ENCODE results near the gene TUBB4B. TPM values are rescaled to one million over a fixed set of nuclear protein-coding genes. Genes with fewer than 3 reads are reported as not detected.
A peak's percentile ranks its signal among the peaks of the same experiment; 100 is the strongest.

The TUBB4B gene
- total and polyA plus RNA-seq, 2 of the 4 experiments (the other 2 are of a cell fraction) = 237 to 529 TPM

GRCh38 chr9:137220317-137221094 lies 20.6 kb upstream of the TUBB4B start:
- Histone ChIP-seq H3K27me3 (ENCODE audit: control insufficient read depth, insufficient read depth, low read length) (no peaks in the 10 kb centered on the region), H3K9me3 (ENCODE audit: control insufficient read depth, insufficient read depth, low read length) (no peaks in the 10 kb centered on the region), H3K4me2 (ENCODE audit: low read depth, low read length) (no peak overlapping the region), H3K4me3 (ENCODE audit: insufficient read depth, low read depth, low read length) (no peak overlapping the region), H3K27ac (ENCODE audit: insufficient read depth, low read length) (no peak overlapping the region), H2BK20ac (ENCODE audit: low read depth, low read length) (no peak overlapping the region), H2BK120ac (ENCODE audit: low read depth, low read length) (no peak overlapping the region), H3K4me1 (ENCODE audit: control insufficient read depth, insufficient read depth, low read length) (peaks cover 17% of the 10 kb centered on the region), H4K91ac (ENCODE audit: insufficient read depth, low read depth, low read length) (no peak overlapping the region), H4K5ac (ENCODE audit: low read depth, low read length) (no peak overlapping the region), H3K9ac (ENCODE audit: low read depth, low read length) (no peak overlapping the region), H2BK15ac (ENCODE audit: low read depth, low read length) (no peak overlapping the region), H3K56ac (ENCODE audit: extremely low read depth, insufficient read depth, low read length) (no peak overlapping the region), H2BK5ac (ENCODE audit: low read depth, low read length, poor library complexity, severe bottlenecking) (no peak overlapping the region), H3K23ac (ENCODE audit: low read depth, low read length) (no peak overlapping the region), H4K8ac (ENCODE audit: low read depth in 2 of 2, low read length in 2 of 2) (no peak overlapping the region), H3K4ac (ENCODE audit: low read depth, low read length) (no peak overlapping the region), H3K79me1 (ENCODE audit: low read depth in 1 of 2, low read length in 2 of 2) (peaks cover 0 to 4% of the 10 kb centered on the region in 2 experiments; a peak in 1 of 4 replicates), H4K20me1 (ENCODE audit: insufficient read depth, low read length) (no peaks in the 10 kb centered on the region), H3K14ac (replicated peaks; ENCODE audit: low read depth, low read length) (no peak overlapping the region), H3K9me1 (ENCODE audit: insufficient read depth, low read length) (peaks cover 3% of the 10 kb centered on the region; the same call in 1 of the 2 replicates), H2AFZ (replicated peaks; ENCODE audit: low read length, poor library complexity) (no peak overlapping the region), H3K36me3 (ENCODE audit: control insufficient read depth, insufficient read depth, low read length) (peaks cover 12% of the 10 kb centered on the region), H3K18ac (ENCODE audit: low read depth, low read length) (no peak overlapping the region), H2AK5ac (ENCODE audit: low read depth, low read length) (no peak overlapping the region), H2AK9ac (replicated peaks; ENCODE audit: low read depth, low read length, poor library complexity) (peak overlapping the region; percentile 55)
- no TSS peak for BruUV-seq (replicated peaks)
- no peak for TF ChIP-seq BHLHE40 (IDR thresholded peaks at IDR 0.05; ENCODE audit: low read depth, low read length)
- no peak for TF ChIP-seq MAFK (IDR thresholded peaks at IDR 0.05; ENCODE audit: low read depth, low read length)
- TF ChIP-seq USF2 (IDR thresholded peaks at IDR 0.05; ENCODE audit: low read depth, low read length) = no peak
- TF ChIP-seq NFE2L2 (IDR thresholded peaks at IDR 0.05; ENCODE audit: low read depth, low read length) = no peak
- TF ChIP-seq MAZ (IDR thresholded peaks at IDR 0.05; ENCODE audit: borderline replicate concordance, low read depth, low read length) = no peak
- no peak for TF ChIP-seq POLR2A (IDR thresholded peaks at IDR 0.05; ENCODE audit: low read depth, low read length)
- no peak for TF ChIP-seq MXI1 (IDR thresholded peaks at IDR 0.05; ENCODE audit: borderline replicate concordance, low read depth, low read length)
- TF ChIP-seq RCOR1 (IDR thresholded peaks at IDR 0.05; ENCODE audit: insufficient replicate concordance, low read length) = no peak
- no peak for TF ChIP-seq CTCF (conservative IDR thresholded peaks at IDR 0.05; ENCODE audit: low read depth, low read length)
- TF ChIP-seq CEBPB (IDR thresholded peaks at IDR 0.05; ENCODE audit: low read depth, low read length) = no peak
- no peak for TF ChIP-seq FOS (IDR thresholded peaks at IDR 0.05; ENCODE audit: low read depth, low read length)
- TF ChIP-seq CHD1 (IDR thresholded peaks at IDR 0.05; ENCODE audit: low read depth, low read length) = no peak
- no peak for TF ChIP-seq RFX5 (IDR thresholded peaks at IDR 0.05; ENCODE audit: low read depth, low read length)
- in situ Hi-C loops (cut with MboI; ENCODE audit: low sequenced_read_pairs) (no loop called here), dilution Hi-C loops (cut with HindIII; ENCODE audit: low sequenced_read_pairs, unreplicated experiment) (no loop called here), intact Hi-C loops (cut with micrococcal nuclease) (no loop called here)
- no peak for ATAC-seq (ENCODE audit: low read depth)
- ChIA-PET CTCF (no interaction called here), POLR2A (ENCODE audit: unreplicated experiment) (interaction anchor here (0.5 kb wide), 1 partner anchor 12 kb away, joined by 4 read pairs; no protein-coding TSS in a partner anchor)
- WGBS, 2 experiments (ENCODE audit: extremely low coverage in 2 of 2, insufficient read length in 1 of 2) = 82% methylated on average over 37 of the region's 52 CpGs; no CpG with 5 or more reads in 1 of the 2 experiments
- no peak for DNase-seq

Data from IMR-90 (cell line).